ENCODE results near the gene PGM2L1. TPM values are rescaled to one million over a fixed set of nuclear protein-coding genes. Genes with fewer than 3 reads are reported as not detected.

The PGM2L1 gene
- total RNA-seq (2022) (0.59 and 0.75 TPM in 2 replicates), Bru-seq, nascent RNA (percentile 29 among the genes with signal in this experiment), BruChase-seq, experiment 1, labeled RNA remaining after a 6-hour chase (percentile 28 among the genes with signal in this experiment), BruChase-seq, experiment 2, labeled RNA remaining after a 2-hour chase (percentile 36 among the genes with signal in this experiment)
- long read RNA-seq, full-length matches to known transcripts: 3 of 3 reads
- long read RNA-seq, partial matches to known transcripts: 0 of 3 reads
- long read RNA-seq, other reads (novel, unspliced or antisense): 0 of 3 reads

DNA sequence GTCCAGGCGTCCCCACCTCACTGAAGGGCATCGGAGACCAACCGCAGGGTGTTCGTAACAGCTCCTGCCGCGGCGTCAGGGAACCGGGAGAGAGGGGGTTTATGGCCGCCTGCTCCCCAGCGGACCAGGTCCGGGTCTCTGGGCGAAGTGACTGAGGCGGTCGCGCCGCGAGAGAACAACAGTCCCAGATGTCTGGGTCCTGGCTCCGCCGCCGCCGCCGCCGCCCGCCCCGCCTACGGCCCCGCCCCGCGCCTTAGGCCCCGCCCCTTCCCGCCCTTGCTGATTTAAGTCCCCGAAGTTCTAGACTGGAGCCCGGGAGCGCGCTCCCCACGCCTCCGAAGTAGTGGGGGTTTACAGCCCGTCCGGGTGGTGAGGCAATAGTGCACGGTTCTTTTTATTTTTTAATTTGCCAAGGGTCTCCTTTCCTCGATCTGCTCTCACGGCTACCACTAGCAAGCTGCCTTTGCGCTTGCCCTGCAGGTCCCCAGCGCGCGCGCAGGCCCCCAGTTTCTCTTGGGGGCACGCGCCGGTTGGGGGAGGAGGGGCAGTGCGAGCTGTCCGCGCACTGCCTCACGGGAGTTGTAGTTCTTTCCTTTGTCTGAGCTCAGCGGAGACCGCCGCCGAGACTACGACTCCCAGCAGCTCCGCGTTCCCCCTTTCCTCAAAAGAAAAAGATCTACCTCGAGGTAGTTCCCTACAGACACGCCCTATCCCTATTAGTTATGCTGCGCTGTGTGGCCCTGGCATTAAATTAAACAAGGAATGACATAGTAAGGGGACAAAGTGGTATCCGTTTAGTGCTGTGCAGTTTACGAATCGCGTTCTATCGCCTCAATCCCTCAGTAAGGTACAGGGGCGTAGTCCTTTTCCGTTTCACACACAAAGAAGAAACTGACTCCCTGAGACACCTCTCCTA, at the start of gene PGM2L1:
PGM2L1 (minus strand) TSS at position 190 of the 916 bp plus-strand sequence. CDS start 272 bp downstream, outside the sequence.
- peaks cover 6% of the 10 kb centered on the region for H3K4me1 Mint-ChIP-seq (ENCODE audit: insufficient read depth, unreplicated experiment)
- POLR2A ChIA-PET: interaction anchor here (0.6 to 1.8 kb wide), 16 partner anchors 8 to 351 kb away, joined by 3 to 21 read pairs (median 3); partner anchors contain the start of genes LIPT2 and POLD3

DNA sequence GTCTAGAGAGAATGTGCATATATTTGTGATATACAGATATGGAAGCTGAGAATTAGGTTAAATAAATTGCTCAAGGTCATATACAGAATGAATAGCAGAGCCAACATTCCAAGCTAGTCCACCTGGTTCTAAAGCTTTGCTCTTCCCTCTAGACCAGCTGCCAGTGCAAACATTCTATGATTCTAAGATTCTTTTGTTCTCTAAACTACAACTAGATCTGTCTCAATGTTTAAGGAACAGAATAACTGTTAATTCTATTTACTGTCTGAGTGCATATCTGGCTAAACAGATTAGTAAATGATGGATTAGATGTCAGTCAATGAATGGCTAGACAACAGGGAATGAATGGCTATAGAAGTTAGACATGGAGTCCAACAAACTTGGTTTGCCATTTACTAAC, 49.5 kb upstream of the PGM2L1 start:
- ChIA-PET CTCF (interaction anchor here (0.8 to 13.6 kb wide), 9 partner anchors 9 to 325 kb away, joined by 3 to 447 read pairs (median 7); no protein-coding TSS in a partner anchor), POLR2A (interaction anchor here (0.6 kb wide), 1 partner anchor 483 kb away, joined by 3 read pairs; no protein-coding TSS in a partner anchor)
- Mint-ChIP-seq H3K9me3 (ENCODE audit: unreplicated experiment) (no peaks in the 10 kb centered on the region), H3K4me3 (ENCODE audit: unreplicated experiment) (no peak overlapping the region), H3K4me1 (ENCODE audit: insufficient read depth, unreplicated experiment) (peaks cover 16% of the 10 kb centered on the region), H3K36me3 (ENCODE audit: insufficient read depth, unreplicated experiment) (no peaks in the 10 kb centered on the region), H3K27me3 (ENCODE audit: insufficient read depth, unreplicated experiment) (no peaks in the 10 kb centered on the region), H3K27ac (ENCODE audit: low read depth, unreplicated experiment) (no peak overlapping the region)
- BruUV-seq (replicated peaks): no TSS peak
- no peak for DNase-seq (ENCODE audit: unreplicated experiment)
- TF ChIP-seq CTCF (IDR thresholded peaks at IDR 0.05; ENCODE audit: unreplicated experiment): no peak
- intact Hi-C loops (cut with micrococcal nuclease): no loop called here

More for the DNA sequence above, at the start of gene PGM2L1:
- no TSS peak for BruUV-seq (replicated peaks)
- intact Hi-C loops (cut with micrococcal nuclease): no loop called here
- Mint-ChIP-seq H3K4me3 (ENCODE audit: unreplicated experiment) (peak within 1 kb of the TSS; percentile 99), H3K27me3 (ENCODE audit: insufficient read depth, unreplicated experiment) (no peaks in the 10 kb centered on the region), H3K36me3 (ENCODE audit: insufficient read depth, unreplicated experiment) (no peaks in the 10 kb centered on the region), H3K9me3 (ENCODE audit: unreplicated experiment) (no peaks in the 10 kb centered on the region), H3K27ac (ENCODE audit: low read depth, unreplicated experiment) (peak within 1 kb of the TSS; percentile 90)
- no peak for TF ChIP-seq CTCF (IDR thresholded peaks at IDR 0.05; ENCODE audit: unreplicated experiment)
- DNase-seq (ENCODE audit: unreplicated experiment): peak; percentile 94
- CTCF ChIA-PET: interaction anchor here (0.6 to 1.7 kb wide), 5 partner anchors 9 to 1042 kb away, joined by 3 to 7 read pairs (median 3); no protein-coding TSS in a partner anchor

GRCh38 chr11:74446532-74446938, 48.3 kb upstream of the PGM2L1 start:
- no peak overlapping the region for H3K4me3 Mint-ChIP-seq (ENCODE audit: unreplicated experiment)
- ChIA-PET POLR2A (interaction anchor here (1.3 kb wide), 1 partner anchor 60 kb away, joined by 3 read pairs; no protein-coding TSS in a partner anchor), CTCF (interaction anchor here (0.6 to 13.6 kb wide), 7 partner anchors 36 to 486 kb away, joined by 3 to 447 read pairs (median 4); no protein-coding TSS in a partner anchor)
- no peak for TF ChIP-seq CTCF (IDR thresholded peaks at IDR 0.05; ENCODE audit: unreplicated experiment)
- H3K27me3 Mint-ChIP-seq (ENCODE audit: insufficient read depth, unreplicated experiment): no peaks in the 10 kb centered on the region
- intact Hi-C loops (cut with micrococcal nuclease): no loop called here
- no peak overlapping the region for H3K27ac Mint-ChIP-seq (ENCODE audit: low read depth, unreplicated experiment)
- DNase-seq (ENCODE audit: unreplicated experiment): no peak
- H3K36me3 Mint-ChIP-seq (ENCODE audit: insufficient read depth, unreplicated experiment): no peaks in the 10 kb centered on the region
- BruUV-seq (replicated peaks): no TSS peak
- H3K4me1 Mint-ChIP-seq (ENCODE audit: insufficient read depth, unreplicated experiment): peaks cover 20% of the 10 kb centered on the region
- no peaks in the 10 kb centered on the region for H3K9me3 Mint-ChIP-seq (ENCODE audit: unreplicated experiment)

All from MCF 10A (cell line).